Measurements from ENCODE around the gene UGDH. TPM values are rescaled to one million over a fixed set of nuclear protein-coding genes. Genes with fewer than 3 reads are reported as not detected.

The UGDH gene
- total and polyA plus RNA-seq, 2 of the 13 experiments (the other 11 are each of a cell fraction or from before 2014, with no cell fraction given), result 99.0 to 384 TPM

- TF ChIP-seq YEATS2 (CRISPR knock-in tag; IDR thresholded peaks at IDR 0.05; ENCODE audit: borderline replicate concordance), result peak; percentile 89; the same call in 1 of the 2 replicates
- TF ChIP-seq ZNF382 (CRISPR knock-in tag; IDR thresholded peaks at IDR 0.05; ENCODE audit: borderline replicate concordance), result no peak
- peak; percentile 73 for TF ChIP-seq MIER2 (CRISPR knock-in tag; IDR thresholded peaks at IDR 0.05)
- peak; percentile 61; the same call in 1 of the 2 replicates for TF ChIP-seq ATF3 (CRISPR knock-in tag; IDR thresholded peaks at IDR 0.05)
- peak; percentile 93; the same call in 1 of the 2 replicates for TF ChIP-seq TRAFD1 (CRISPR knock-in tag; IDR thresholded peaks at IDR 0.05; ENCODE audit: borderline replicate concordance)
- TF ChIP-seq TFE3 (CRISPR knock-in tag; IDR thresholded peaks at IDR 0.05), result peak; percentile 68
- TF ChIP-seq NFYC (CRISPR knock-in tag; IDR thresholded peaks at IDR 0.05), result peak; percentile 85
- peak; percentile 62; the same call in 1 of the 2 replicates for TF ChIP-seq RFXAP (CRISPR knock-in tag; IDR thresholded peaks at IDR 0.05; ENCODE audit: borderline replicate concordance)
- TF ChIP-seq RFX5 (IDR thresholded peaks at IDR 0.05; ENCODE audit: low read depth, low read length), result 0 out of 2 replicates have a peak, but pooled peaks have one; percentile 24
- TF ChIP-seq RAD21 (CRISPR knock-in tag; IDR thresholded peaks at IDR 0.05), result peak; percentile 76
- TF ChIP-seq KLF12 (CRISPR knock-in tag; IDR thresholded peaks at IDR 0.05; ENCODE audit: borderline replicate concordance), result peak; percentile 39; the same call in 1 of the 2 replicates
- 0 out of 2 replicates have a peak, but pooled peaks have one; percentile 58 for TF ChIP-seq ZSCAN29 (CRISPR knock-in tag; conservative IDR thresholded peaks at IDR 0.05)
- TF ChIP-seq LBX2 (CRISPR knock-in tag; IDR thresholded peaks at IDR 0.05; ENCODE audit: borderline replicate concordance), result peak; percentile 79
- TF ChIP-seq NFIB (CRISPR knock-in tag; IDR thresholded peaks at IDR 0.05; ENCODE audit: borderline replicate concordance), result no peak
- TF ChIP-seq ZNF598 (CRISPR knock-in tag; IDR thresholded peaks at IDR 0.05; ENCODE audit: borderline replicate concordance), result peak; percentile 5; the same call in 1 of the 2 replicates
- TF ChIP-seq ZNF33A (CRISPR knock-in tag; IDR thresholded peaks at IDR 0.05; ENCODE audit: borderline replicate concordance), result peak; percentile 90; the same call in 1 of the 2 replicates
- peak; percentile 94 for TF ChIP-seq ATF7-NPFF (CRISPR knock-in tag; IDR thresholded peaks at IDR 0.05; ENCODE audit: low read depth)
- TF ChIP-seq ZNF644 (CRISPR knock-in tag; IDR thresholded peaks at IDR 0.05; ENCODE audit: low read depth), result no peak
- TF ChIP-seq FOXK2 (IDR thresholded peaks at IDR 0.05), result peak; percentile 51; the same call in 1 of the 2 replicates
- TF ChIP-seq CREM (IDR thresholded peaks at IDR 0.05), result peak; percentile 51
- peak; percentile 34; the same call in 1 of the 2 replicates for TF ChIP-seq CREM (CRISPR knock-in tag; IDR thresholded peaks at IDR 0.05)
- TF ChIP-seq ONECUT2 (CRISPR knock-in tag; IDR thresholded peaks at IDR 0.05), result peak; percentile 60
- peak; percentile 70 for TF ChIP-seq FOXO1 (CRISPR knock-in tag; IDR thresholded peaks at IDR 0.05)
- 0 out of 2 replicates have a peak, but pooled peaks have one; percentile 5 for TF ChIP-seq KDM1A (CRISPR knock-in tag; IDR thresholded peaks at IDR 0.05)
- peak; percentile 94 for TF ChIP-seq ZNF431 (CRISPR knock-in tag; IDR thresholded peaks at IDR 0.05; ENCODE audit: borderline replicate concordance, low read depth)
- TF ChIP-seq CENPX (CRISPR knock-in tag; IDR thresholded peaks at IDR 0.05), result no peak
- no peak for TF ChIP-seq HOXD1 (CRISPR knock-in tag; IDR thresholded peaks at IDR 0.05)
- TF ChIP-seq KLF16 (CRISPR knock-in tag; IDR thresholded peaks at IDR 0.05), result peak; percentile 25 to 94; a peak in 2 of 4 replicates
Measured at GRCh38 chr4:39527296-39528060, at the start of gene UGDH (continued).
